GM12878 (cell line): ENCODE results near the gene DCPS. TPM values are rescaled to one million over a fixed set of nuclear protein-coding genes. Genes with fewer than 3 reads are reported as not detected.
A peak's percentile ranks its signal among the peaks of the same experiment; 100 is the strongest.

Experiments used
- ATF7 ChIP-seq: fragments of 450-650 bp; IDR thresholded peaks from 2 replicates; pipeline ENCODE4 v1.6.1; 2016; ENCODE audit warnings: low read depth, mild to moderate bottlenecking
- BACH1 ChIP-seq: fragments of 450-650 bp; IDR thresholded peaks from 2 replicates; pipeline ENCODE4 v1.6.1; 2017; ENCODE audit warnings: mild to moderate bottlenecking, borderline replicate concordance
- CREB1 ChIP-seq: IDR thresholded peaks from 2 replicates; pipeline ENCODE4 v1.6.1; 2012; ENCODE audit warnings: low read depth, mild to moderate bottlenecking, inconsistent platforms
- EED ChIP-seq: sonication (generic); IDR thresholded peaks from 2 replicates; pipeline ENCODE4 v1.6.1; 2016; ENCODE audit warnings: antibody characterized with exemption, low read depth
- ELK1 ChIP-seq: IDR thresholded peaks from 2 replicates; pipeline ENCODE4 v1.6.1; 2012; ENCODE audit warnings: low read depth, low read length, improper control_type of control experiment
- EP300 ChIP-seq, 2 experiments: fragments of 150-350 bp in 1 of 2; IDR thresholded peaks; 2 replicates each; pipeline ENCODE4 v1.6.1; 2011 to 2012; ENCODE audit warnings: low read depth in 2 of 2, low read length in 2 of 2, borderline replicate concordance in 1 of 2, improper control_type of control experiment in 1 of 2, inconsistent platforms in 1 of 2; ENCODE audit not compliant: control insufficient read depth in 1 of 2
- FOS ChIP-seq: IDR thresholded peaks from 3 replicates; pipeline ENCODE4 v1.6.1; 2011; ENCODE audit warnings: borderline replicate concordance; ENCODE audit not compliant: insufficient read length; ENCODE audit errors: extremely low read depth
- GABPA ChIP-seq: IDR thresholded peaks from 2 replicates; pipeline ENCODE4 v1.6.1; 2014; ENCODE audit warnings: antibody characterized with exemption, low read depth, mild to moderate bottlenecking, inconsistent platforms
- HDAC2 ChIP-seq: fragments of 200-600 bp; sonication (generic); IDR thresholded peaks from 2 replicates; pipeline ENCODE4 v1.6.1; 2017
- IRF3 ChIP-seq: fragments of 450-650 bp; IDR thresholded peaks from 2 replicates; pipeline ENCODE4 v1.6.1; 2014; ENCODE audit warnings: mild to moderate bottlenecking
- KAT2A ChIP-seq: conservative IDR thresholded peaks from 2 replicates; pipeline ENCODE4 v1.6.1; 2011; ENCODE audit warnings: low read depth, low read length; ENCODE audit not compliant: control insufficient read depth
- KLF5 ChIP-seq: fragments of 450-650 bp; IDR thresholded peaks from 2 replicates; pipeline ENCODE4 v1.6.1; 2014; ENCODE audit warnings: mild to moderate bottlenecking; ENCODE audit not compliant: partially characterized antibody
- MEF2A ChIP-seq: IDR thresholded peaks from 2 replicates; pipeline ENCODE4 v1.6.1; 2011; ENCODE audit warnings: low read depth, mild to moderate bottlenecking, low read length, moderate library complexity; ENCODE audit not compliant: insufficient read depth
- NFIC ChIP-seq: IDR thresholded peaks from 2 replicates; pipeline ENCODE4 v1.6.1; 2012; ENCODE audit warnings: low read depth, mild to moderate bottlenecking, inconsistent platforms, low read length, moderate library complexity
- NFXL1 ChIP-seq: fragments of 450-650 bp; IDR thresholded peaks from 2 replicates; pipeline ENCODE4 v1.6.1; 2017; ENCODE audit warnings: antibody characterized with exemption, mild to moderate bottlenecking, borderline replicate concordance
- NKRF ChIP-seq: fragments of 450-650 bp; conservative IDR thresholded peaks from 2 replicates; pipeline ENCODE4 v1.6.1; 2017; ENCODE audit warnings: mild to moderate bottlenecking, moderate library complexity
- RCOR1 ChIP-seq: conservative IDR thresholded peaks from 2 replicates; pipeline ENCODE4 v1.6.1; 2012; ENCODE audit warnings: low read depth, low read length, improper control_type of control experiment
- RFX5 ChIP-seq: IDR thresholded peaks from 2 replicates; pipeline ENCODE4 v1.6.1; 2011; ENCODE audit warnings: low read depth, low read length, improper control_type of control experiment
- SIX5 ChIP-seq: IDR thresholded peaks from 2 replicates; pipeline ENCODE4 v1.6.1; 2011; ENCODE audit warnings: mild to moderate bottlenecking, low read depth, low read length, moderate library complexity; ENCODE audit not compliant: severe bottlenecking
- SMAD5 ChIP-seq: IDR thresholded peaks from 2 replicates; pipeline ENCODE4 v1.6.1; 2016; ENCODE audit warnings: antibody characterized with exemption, low read depth
- SMARCA5 ChIP-seq: fragments of 450-650 bp; IDR thresholded peaks from 2 replicates; pipeline ENCODE4 v1.6.1; 2017; ENCODE audit warnings: mild to moderate bottlenecking
- SP1 ChIP-seq: IDR thresholded peaks from one replicate; pipeline ENCODE4 v1.6.1; 2011; ENCODE audit warnings: low read depth, low read length
- SPI1 ChIP-seq: IDR thresholded peaks from 2 replicates; pipeline ENCODE4 v1.6.1; 2011; ENCODE audit warnings: low read depth, mild to moderate bottlenecking, low read length, moderate library complexity, borderline replicate concordance; ENCODE audit not compliant: insufficient read depth
- SREBF1 ChIP-seq: IDR thresholded peaks from 2 replicates; pipeline ENCODE4 v1.6.1; 2012; ENCODE audit warnings: mild to moderate bottlenecking, low read length
- TCF7 ChIP-seq: IDR thresholded peaks from 2 replicates; pipeline ENCODE4 v1.6.1; 2014; ENCODE audit warnings: antibody characterized with exemption, borderline replicate concordance
- USF1 ChIP-seq: IDR thresholded peaks from 2 replicates; pipeline ENCODE4 v1.6.1; 2011; ENCODE audit warnings: borderline replicate concordance, low read depth, mild to moderate bottlenecking, moderate library complexity, mixed read lengths, low read length; ENCODE audit not compliant: insufficient read depth; ENCODE audit errors: extremely low read length
- ZNF207 ChIP-seq: fragments of 450-650 bp; IDR thresholded peaks from 2 replicates; pipeline ENCODE4 v1.6.1; 2014; ENCODE audit warnings: antibody characterized with exemption, mild to moderate bottlenecking, borderline replicate concordance
- polyA plus RNA-seq, 11 experiments: library from polyadenylated mRNA; depleted of rRNA in 4 of 11; unstranded in 6 of 11; stranded (reverse) in 5 of 11; fragments of >200 nt; fragmentation: Nextera tagmentation in 4 of 11; fragmentation: Illumina TruSeq in 1 of 11; extraction: Ambion mirVana in 4 of 11; extraction: Trizol in 1 of 11; gene quantifications; 1 replicate in 1 of 11; 2 replicates in 10 of 11; pipeline versions ENCODE4 v1.2.1 to v1.2.3, GENCODE V29; 2011 to 2016; ENCODE audit warnings: inconsistent platforms in 2 of 11, missing spikeins in 2 of 11, low read depth in 1 of 11
- total RNA-seq, 4 experiments: library from RNA; depleted of rRNA in 3 of 4; stranded (reverse); fragments of >200 nt in 3 of 4; fragmentation: Illumina TruSeq in 1 of 4; extraction: Trizol in 1 of 4; gene quantifications; 2 replicates each; pipeline versions ENCODE4 v1.2.1 to v1.2.3, GENCODE V29; 2013 to 2021

The DCPS gene
- total and polyA plus RNA-seq, 10 of the 15 experiments (the other 5 are each of a cell fraction or from before 2014, with no cell fraction given): 23.5 to 101 (median 67.4) TPM

GRCh38 chr11:126282736-126283591 is 20.9 kb upstream of the DCPS start, which contains the start of gene TIRAP (continued):
- TF ChIP-seq SMARCA5 (peak; percentile 66; the same call in 1 of the 2 replicates), SPI1 (0 out of 2 replicates have a peak, but pooled peaks have one; percentile 1), ATF7 (no peak), HDAC2 (no peak), SREBF1 (no peak), USF1 (no peak), BACH1 (no peak; the same call in none of the 2 replicates), GABPA (peak; percentile 53; the same call in 1 of the 2 replicates), KLF5 (no peak), FOS (no peak), ZNF207 (no peak), RFX5 (no peak), NKRF (peak; percentile 66), MEF2A (no peak), NFIC (no peak), CREB1 (no peak), RCOR1 (no peak), TCF7 (no peak), SIX5 (no peak), EP300 (IDR thresholded peaks at IDR 0.05; ENCODE audit: borderline replicate concordance in 1 of 2, control insufficient read depth in 1 of 2, low read depth in 2 of 2, low read length in 2 of 2) (no peak), EED (no peak), KAT2A (no peak), SP1 (no peak), SMAD5 (no peak), NFXL1 (no peak), ELK1 (no peak), IRF3 (no peak)
